Inflammatory macrophage treated with lipopolysaccharide for 1 hour (primary cell): Measurements from ENCODE around the gene ACTR5.

ENCODE experiments used
- DNase-seq, 2 donors: peaks; one replicate each; pipeline ENCODE4 v3.0.0-alpha.2; 2020 to 2022

The ACTR5 gene

GRCh38 chr20:38748097-38748860 is at the start of gene ACTR5:
TSS of gene ACTR5 (plus strand) at chr20:38748460. CDS start at chr20:38748479, 19 bp downstream.
- DNase-seq: peak; percentile 82 to 95

GRCh38 chr20:38698541-38698940 is 49.7 kb upstream of the ACTR5 start:
- DNase-seq: no peak

DNA sequence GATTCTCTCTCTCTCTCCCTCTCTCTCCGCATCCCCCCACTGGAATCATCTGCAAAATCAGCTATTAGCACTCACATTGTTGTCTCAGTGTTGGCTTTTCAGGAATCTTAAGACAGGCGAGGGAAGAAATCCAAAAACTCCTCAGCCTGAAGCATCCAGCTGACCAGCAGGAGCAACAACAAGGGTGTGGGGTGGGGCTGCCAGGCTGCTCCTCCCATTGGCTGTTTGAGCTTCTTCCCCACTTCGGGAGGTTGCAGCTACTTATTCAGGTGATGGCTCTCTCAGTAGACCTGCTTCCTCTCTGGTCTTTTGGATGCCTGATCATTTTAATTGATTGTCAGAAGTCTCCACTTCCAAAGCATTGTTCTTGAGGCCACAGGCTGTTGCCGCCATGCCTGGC is 48.1 kb upstream of the ACTR5 start:
- no peak for DNase-seq

DNA sequence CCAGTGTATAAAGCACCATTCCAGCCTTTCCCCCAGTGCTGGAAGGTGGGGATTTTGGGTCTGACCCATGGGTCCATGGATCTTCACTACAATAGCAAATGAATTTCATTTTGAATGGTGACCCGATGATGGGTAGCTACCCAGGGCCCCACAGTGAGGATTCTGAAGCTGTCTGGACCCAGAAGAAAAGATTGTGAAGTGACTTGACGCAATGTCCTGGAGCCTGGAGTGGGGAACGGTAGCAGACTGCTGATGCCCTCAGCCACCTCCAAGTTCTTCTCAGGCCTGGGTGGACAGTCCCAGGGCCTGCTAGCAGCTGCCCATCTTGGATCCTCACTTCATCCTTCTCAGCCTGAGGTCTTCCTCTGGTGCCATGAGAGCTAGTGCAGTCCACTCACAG is 47.3 kb upstream of the ACTR5 start:
- DNase-seq: no peak

- no peak for DNase-seq
Measured at GRCh38 chr20:38703526-38703925, 44.7 kb upstream of the ACTR5 start.

DNA sequence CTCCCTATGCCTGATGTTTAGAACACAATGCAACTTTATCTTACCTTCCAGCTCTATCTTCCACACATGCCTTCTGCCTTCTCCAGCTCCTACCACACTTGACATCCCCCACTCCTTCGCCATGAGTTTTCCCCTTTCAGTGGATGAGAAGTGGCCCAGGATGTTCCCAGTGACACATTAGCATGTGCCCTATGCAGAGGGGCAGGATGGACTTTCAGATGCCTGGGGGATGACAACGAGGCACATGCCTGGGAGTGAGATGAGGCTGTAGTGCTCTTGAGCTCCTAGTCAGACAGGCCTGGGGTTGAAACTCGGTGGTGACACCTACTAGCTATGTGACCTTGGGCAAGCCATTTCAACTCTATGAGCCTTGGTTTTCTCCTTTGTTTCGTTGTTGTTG is 44.1 kb upstream of the ACTR5 start:
- DNase-seq: no peak

GRCh38 chr20:38706509-38706908 is 41.8 kb upstream of the ACTR5 start:
- no peak for DNase-seq

GRCh38 chr20:38714308-38714707 is 34.0 kb upstream of the ACTR5 start:
- no peak for DNase-seq

GRCh38 chr20:38715646-38716045 is 32.6 kb upstream of the ACTR5 start:
- no peak for DNase-seq

GRCh38 chr20:38722683-38723016 is 25.6 kb upstream of the ACTR5 start:
- no peak for DNase-seq

- no peak for DNase-seq
Measured at GRCh38 chr20:38723017-38723847, 25.0 kb upstream of the ACTR5 start.

DNA sequence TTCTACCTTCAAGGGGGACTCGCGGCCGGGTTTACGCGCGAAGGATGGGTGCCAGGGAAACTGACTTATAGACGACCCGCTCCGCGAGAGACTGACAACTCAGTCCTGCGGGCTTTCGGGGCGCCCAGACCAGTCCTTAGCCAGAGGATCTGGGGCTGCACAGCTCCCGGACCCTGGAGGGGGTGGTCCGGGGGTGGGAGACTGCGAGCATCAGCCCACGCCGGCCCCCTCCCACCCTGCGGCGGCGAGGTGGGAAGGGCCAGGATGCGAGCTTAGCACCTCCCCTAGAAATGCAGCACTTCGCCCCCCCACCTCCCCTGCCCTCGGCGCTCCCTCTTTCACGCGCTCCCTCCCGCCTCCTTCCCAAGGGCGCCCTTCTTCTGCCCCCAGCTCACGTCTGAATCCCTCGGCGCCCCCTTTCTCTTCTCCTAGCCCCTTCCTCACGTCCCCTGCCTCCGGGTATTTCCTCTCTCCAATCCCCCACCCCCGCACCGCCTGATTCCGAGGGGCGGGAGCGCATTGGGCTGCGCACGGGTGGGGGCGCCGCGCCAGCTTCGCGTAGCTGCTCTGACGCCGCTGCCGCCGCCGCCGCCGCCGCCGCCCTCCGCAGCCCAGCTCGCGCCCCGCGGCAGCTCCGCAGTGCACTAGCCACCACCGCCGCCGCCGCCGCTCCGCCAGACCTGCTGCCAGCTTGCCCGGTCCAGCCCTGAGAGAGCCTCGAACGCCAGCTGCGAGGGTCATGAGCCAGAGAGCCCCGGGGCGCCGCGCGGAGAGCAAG is 24.2 kb upstream of the ACTR5 start, which contains the start of gene SLC32A1:
Gene SLC32A1, plus strand, starts transcription at position 639 of the 778 bp plus-strand sequence. CDS start 239 bp downstream, outside the sequence.
- DNase-seq: no peak

- DNase-seq: no peak
Measured at GRCh38 chr20:38724626-38725147, 23.6 kb upstream of the ACTR5 start.

DNA sequence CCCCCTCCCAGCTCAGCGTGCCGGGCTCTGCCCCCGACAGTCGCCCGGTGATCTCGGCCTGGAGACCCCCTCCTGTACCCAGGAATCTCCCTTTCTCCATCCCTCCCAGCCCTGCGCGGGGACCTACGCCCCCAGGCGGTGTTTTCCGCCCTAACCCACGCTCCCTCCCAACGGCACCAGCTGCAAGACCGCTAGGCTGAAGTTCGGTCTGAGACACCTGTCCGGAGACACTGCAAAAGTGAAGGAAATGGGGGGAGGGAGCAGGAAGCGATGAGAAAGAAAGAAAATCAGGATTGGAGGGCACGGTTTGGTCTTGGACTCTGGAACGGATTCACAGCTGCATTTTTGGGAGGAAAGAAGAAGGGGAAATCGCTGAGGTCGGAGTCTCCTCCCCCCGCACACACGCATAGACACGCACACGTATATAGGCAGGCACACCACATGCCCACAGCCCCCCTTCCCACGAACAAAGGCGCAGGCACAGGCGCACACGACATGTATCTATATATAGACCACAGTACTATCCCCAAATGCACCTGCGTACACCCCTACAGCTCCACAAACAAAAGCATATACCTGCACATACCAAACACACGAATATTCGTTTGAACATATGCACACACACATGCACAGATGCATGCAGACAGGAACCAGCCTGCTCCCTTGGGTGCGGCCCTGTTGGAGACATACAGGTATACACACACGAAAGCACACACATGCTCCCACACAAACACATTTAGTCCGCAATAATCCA is 22.9 kb upstream of the ACTR5 start:
- DNase-seq: no peak

- peak in 1 of 2 donors; percentile 12 for DNase-seq
Measured at GRCh38 chr20:38725931-38726803, 22.1 kb upstream of the ACTR5 start.

GRCh38 chr20:38726804-38727606 is 21.3 kb upstream of the ACTR5 start:
- peak in 1 of 2 donors; percentile 46 for DNase-seq

DNA sequence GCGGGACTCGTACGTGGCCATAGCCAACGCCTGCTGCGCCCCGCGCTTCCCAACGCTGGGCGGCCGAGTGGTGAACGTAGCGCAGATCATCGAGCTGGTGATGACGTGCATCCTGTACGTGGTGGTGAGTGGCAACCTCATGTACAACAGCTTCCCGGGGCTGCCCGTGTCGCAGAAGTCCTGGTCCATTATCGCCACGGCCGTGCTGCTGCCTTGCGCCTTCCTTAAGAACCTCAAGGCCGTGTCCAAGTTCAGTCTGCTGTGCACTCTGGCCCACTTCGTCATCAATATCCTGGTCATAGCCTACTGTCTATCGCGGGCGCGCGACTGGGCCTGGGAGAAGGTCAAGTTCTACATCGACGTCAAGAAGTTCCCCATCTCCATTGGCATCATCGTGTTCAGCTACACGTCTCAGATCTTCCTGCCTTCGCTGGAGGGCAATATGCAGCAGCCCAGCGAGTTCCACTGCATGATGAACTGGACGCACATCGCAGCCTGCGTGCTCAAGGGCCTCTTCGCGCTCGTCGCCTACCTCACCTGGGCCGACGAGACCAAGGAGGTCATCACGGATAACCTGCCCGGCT is 20.6 kb upstream of the ACTR5 start:
- no peak for DNase-seq

- DNase-seq: no peak
Measured at GRCh38 chr20:38728191-38728781, 20.0 kb upstream of the ACTR5 start.

GRCh38 chr20:38728911-38729642 is 19.2 kb upstream of the ACTR5 start:
- DNase-seq: no peak
